NCI-H1694 (cell line): ENCODE data around the gene IZUMO2.
"Not testable (repeated sequence)": the region's sequence is repeated elsewhere in the genome, so short reads cannot be mapped to it uniquely, and the experiment has no call there.

ENCODE experiments used
- DNase-seq: peaks from one replicate; lab custom pipeline; 2025; lab: John Stamatoyannopoulos, UW

IZUMO2 gene

DNA sequence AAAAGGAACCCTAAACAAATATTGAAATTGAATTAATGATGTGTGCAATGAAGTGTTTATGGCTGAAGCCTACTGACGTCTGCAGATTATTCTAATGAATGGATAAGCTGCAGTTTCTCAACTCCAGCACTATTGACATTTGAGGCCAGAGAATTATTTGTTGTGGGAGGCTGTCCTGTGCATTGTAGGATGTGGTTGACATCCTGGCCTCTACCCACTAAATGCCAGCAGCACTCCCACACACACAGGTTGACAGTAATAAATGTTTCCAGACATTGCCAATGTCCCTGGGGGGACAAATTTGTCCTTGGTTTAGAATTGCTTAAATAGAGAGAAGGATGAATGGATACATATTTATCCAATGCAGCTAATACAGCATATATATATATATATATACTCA, 21.1 kb upstream of the IZUMO2 start:
- no peak for DNase-seq

DNA sequence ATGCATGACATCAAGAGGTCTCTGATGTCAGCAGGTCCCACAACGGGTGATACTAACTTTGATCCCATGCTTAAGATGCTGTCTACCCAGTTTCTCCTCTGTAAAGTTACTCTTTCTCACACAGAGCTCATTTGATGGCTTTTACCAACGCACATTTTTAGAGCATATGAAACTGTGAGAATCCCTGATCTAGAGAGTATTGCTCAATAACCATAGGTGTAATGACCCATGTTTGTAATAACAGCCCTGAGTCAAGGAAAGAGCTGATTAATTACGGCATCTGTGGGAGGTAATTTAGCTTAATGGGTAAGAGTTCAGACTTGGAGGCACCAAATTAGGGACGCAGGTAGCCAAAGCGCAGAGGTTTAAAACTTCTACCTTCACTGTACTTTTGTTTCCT, 18.0 kb upstream of the IZUMO2 start:
- no peak for DNase-seq

DNA sequence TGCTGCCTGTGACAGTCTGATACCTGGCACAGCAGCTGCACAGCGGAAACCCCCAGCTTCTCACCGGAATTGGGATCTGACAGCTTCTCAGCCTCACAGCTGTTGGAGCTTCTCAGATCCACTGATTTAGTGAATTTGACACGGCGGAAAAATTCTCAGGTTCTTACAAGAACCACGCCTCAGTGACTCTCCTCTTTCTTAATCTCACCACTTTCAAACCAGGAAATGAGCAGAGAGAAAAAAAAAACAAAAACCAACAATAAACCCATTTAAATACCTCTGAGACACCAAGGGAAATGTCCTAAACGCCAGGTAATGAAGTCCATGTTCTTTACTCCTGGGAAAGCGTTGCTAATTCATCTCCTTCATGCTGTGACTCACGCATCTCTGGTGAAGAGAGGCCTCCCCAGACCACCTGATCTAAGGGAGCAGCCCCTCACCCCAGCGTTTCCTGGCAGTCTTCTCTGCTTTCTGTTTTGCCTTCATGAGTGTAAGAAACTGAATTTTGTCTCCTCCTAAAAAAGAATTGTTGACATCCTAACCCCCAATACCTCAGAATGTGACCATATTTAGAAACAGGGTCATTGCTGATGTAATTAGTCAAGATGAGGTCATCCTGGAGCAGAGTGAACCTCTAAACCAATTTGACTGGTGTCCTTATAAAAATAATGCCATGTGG, 15.9 kb upstream of the IZUMO2 start:
- DNase-seq = no peak

DNA sequence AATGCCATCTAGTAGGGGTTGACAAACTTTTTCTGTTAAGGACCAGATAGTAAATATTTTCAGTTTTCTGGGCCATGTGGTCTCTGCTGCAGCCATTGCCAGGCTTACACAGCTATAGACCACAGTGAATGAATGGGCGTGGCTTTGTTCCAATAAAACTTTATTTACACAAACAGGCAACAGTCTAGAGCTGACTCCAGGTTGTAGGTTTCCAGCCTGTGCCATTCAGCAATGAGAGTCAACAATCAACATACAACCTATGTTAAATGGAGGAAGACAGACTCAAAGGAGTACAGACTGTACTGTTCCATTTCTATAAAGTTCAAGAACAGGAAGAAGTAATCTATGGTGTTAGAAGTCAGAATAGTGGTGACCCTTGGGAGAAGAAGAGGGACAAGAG, 15.2 kb upstream of the IZUMO2 start:
- no peak for DNase-seq

DNA sequence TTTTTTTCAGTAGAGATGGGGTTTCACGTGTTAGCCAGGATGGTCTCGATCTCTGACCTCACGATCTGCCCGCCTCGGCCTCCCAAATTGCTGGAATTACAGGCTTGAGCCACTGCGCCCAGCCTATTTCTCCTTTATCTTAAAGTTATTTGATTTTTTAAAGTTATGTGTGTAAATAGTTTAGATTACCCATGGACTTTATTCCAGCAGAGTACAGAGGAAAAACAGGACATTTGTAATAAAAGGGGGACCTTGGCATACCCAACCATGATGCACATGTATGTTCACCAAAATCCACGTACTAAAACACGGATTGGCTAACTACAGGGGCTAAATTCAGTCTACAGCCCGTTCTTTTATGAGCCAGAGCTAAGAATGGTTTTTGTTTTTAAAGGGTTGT, 13.7 kb upstream of the IZUMO2 start:
- no peak for DNase-seq

DNA sequence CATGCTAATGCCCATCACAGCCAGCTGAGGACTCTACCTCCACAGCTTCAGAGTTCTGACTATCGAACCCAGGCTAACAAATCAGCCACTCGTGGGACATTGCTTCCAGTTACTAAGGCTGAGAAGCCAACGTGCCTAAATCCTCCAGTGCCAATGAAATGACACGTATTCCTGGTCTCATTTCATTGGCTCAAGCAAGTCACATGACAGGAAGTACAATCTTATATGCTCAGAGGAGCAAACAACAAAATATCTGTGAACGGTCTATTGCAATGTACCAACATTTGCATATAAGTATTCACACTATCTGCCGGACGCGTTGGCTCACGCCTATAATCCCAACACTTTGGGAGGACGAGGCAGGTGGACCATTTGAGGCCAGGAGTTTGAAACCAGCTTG, 12.8 kb upstream of the IZUMO2 start:
- DNase-seq = no peak

DNA sequence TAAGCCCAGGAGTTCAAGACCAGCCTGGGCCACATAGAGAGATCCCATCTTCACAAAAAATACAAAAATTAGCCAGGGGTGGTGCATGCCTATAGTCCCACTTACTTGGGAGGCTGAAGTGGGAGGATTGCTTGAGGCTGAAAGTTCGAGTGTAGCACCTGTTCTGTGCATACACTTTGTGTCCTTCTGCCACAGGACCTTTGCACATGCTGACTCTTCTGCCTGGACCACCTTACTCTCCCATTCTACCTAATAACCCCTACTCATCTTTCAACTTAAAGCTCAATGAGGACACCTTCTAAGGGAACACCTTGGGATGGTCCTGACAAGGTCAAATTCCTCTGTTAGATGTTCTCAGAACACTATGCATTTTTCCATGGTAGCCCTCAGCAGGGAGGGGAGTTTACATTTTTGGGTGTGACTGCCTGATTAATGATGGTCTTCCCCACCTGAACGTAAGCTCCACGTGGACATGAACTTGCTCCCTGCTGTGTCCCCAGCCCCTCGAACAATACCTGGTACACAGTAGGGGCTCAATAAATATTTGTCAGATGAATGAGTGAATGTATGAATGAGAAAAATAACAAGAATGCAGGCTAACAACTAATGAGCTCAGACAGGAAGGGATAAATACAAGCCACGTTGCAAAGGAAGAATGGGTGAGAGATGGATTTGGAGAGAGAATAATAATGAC, 11.2 kb upstream of the IZUMO2 start:
- DNase-seq = no peak

DNA sequence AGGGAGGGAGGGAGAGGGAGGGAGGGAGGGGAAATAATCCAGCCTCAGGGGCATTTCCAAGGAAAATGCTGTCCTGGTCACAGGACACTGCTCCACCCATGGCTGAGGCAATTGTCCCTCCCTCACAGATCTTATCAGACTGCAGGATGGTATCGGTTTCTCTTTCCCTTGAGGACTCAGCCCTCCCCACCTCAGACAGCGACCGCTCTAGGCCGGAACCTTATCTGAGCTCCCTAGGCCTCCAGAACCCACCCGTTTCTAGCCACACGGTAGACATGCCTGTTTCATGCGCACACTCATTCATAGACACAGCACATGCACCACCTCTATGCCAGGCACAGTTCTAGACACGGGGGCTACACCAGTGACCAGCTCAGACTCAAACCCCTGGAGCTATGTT, 10.0 kb upstream of the IZUMO2 start:
- DNase-seq = no peak

DNA sequence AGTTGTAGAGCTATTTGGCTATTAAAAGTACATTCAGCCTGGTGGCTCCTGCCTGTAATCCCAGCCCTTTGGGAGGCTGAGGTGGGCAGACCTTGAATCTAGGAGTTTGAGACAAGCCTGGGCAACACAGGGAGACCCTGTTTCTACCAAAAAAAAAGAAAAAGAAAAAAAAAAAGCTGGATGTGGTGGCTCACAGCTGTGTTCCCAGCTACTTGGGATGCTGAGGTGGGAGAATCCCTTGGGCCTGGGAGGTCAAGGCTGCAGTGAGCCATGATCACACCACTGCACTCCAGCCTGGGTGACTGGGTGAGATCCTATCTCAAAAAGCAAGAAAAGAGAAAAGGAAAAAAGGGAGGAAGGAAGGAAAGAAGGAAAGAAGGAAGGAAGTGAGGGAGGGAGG, 9.6 kb upstream of the IZUMO2 start:
- no peak for DNase-seq

DNA sequence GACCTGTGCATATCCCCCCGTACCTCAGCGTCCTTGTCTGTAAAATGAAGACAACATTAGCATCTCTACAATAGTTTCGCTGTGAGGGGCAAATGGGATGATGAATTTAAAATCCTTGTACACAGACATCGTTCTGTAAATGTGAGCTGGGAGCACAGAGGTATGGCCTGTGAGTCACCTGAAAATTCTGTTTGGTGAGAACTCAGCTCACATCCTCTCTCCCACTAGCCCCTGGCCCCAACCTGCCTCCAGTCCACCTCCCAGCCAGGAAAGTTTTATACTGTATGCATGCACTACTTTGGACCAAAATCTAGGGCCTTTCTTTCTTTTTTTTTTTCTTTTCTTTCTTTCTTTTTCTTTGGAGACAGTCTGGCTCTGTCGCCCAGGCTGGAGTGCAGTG, 8.7 kb upstream of the IZUMO2 start:
- no peak for DNase-seq

DNA sequence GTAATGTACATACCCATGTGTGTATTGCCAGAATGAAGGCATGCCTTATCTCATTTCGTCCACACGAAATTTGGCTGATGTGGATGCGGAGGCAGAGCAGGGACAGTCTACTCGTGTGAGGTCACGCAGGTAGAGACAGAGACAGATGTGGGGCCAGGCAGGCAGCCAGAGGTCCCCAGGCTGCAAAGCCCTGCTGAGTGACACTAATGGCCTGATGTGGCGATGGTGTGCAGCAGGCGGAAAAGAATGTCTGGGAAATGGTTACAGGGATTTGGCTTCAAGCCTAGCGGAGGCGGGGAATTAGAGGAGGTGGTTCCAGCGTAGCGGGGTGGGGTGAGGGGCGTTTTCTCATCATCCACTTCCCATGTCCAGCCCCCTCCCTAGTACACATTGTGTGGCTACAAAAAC, 4.2 kb upstream of the IZUMO2 start:
- no peak for DNase-seq

DNA sequence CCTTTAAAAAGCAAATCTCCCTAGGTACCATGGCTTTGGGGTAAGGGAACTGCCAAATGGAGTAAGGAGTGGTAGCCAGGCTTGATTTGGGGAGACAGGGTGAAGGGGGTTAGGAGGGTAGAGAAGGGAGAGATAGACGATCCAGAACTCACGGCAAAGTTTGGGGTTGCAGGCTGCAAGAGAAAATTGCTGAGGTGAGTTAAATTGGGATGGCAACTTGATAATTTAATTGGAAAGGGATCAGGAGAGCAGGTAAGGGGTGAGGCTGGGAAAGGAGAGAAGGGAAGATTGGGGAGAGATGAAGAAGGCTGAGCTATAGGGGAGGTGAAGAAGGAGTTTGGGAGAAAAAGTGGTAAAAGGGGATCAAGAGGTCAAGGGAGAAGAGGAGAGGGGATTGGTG, 4.0 kb downstream of the IZUMO2 start:
- DNase-seq = no peak

DNA sequence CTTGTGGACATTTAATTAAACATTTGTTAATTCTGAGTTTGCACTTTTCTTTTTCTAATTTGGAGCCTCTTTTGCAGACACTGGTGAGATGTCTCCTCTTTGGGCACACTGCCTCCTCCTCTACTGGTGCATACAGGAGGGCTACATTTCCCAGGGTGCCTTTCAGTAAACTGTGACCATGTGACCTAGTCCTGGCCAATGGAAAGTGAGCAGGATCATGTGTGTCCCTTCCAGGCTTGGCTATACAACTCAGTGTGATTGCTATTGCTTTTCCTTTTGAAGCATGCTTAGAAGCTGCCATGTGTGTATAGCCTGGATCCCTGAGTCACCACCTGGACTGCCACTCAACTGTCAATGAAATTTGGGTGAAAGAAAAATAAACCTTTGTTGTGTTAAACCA, 4.5 kb downstream of the IZUMO2 start:
- no peak for DNase-seq

DNA sequence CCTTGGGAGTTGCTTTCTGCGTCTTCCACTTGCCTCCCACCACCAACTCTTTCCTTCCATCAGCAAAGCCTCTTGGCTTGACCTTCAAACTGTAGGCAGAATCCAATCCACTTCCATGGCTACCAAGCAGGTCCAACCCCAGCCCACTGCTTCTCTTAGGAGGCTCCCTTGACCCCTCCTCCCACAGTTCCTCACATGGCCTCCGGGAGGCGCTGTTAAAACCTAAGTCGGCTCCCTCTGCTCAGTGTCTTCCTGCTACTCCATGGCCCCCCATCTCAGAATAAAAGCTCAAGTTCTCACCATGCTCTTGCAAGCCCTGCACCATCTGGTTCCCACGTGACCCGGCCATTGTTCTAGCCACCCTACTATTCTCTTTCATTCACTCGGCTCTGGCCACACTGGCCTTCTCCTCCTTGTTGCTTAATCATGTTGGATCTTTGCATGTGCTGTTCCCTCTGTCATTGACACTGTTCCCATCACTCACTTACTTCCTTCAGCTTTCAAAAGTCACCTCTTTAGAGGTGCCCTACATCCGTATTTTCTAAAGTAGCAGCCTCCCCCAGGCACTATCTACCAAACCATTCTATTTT, 7.5 kb downstream of the IZUMO2 start:
- DNase-seq = no peak

DNA sequence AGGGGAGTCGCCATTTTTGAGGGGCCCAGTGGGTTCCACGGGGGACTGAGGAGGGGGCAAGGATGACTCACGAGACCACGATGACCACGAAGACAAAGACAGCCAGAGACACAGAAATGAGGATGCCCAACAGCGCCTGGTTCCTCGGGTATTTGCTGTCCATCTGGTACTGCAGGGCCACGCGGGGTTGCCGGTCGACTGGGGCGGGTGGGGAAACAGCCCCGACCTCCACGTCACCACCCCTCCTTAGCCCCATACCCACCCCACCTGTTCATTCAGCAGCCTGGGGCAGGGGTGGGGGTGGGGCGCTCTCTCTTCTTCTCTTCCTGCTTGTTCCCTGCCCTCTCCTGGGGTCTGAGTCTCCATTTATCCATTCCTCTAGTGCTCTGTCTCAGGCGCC, 8.6 kb downstream of the IZUMO2 start:
- no peak for DNase-seq

DNA sequence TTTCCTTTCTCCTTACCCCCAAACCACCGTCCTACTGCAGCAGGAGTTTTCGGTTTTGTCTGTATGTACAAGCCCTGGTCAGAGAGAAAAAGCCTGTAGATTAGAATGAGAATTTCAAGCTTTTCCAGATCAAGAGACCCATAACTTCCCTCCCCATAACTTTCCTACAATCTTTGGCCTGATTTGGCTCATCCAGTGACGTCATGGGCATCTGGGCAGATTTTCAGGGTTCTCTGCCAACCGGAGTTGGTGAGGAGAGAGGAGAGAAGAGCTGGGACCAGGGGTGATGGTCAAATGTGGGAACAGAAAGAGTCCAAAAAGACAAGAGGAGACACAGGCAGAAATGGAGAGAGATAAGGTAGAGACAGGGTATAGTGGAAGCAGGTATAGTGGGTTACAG, 10.5 kb downstream of the IZUMO2 start:
- no peak for DNase-seq

DNA sequence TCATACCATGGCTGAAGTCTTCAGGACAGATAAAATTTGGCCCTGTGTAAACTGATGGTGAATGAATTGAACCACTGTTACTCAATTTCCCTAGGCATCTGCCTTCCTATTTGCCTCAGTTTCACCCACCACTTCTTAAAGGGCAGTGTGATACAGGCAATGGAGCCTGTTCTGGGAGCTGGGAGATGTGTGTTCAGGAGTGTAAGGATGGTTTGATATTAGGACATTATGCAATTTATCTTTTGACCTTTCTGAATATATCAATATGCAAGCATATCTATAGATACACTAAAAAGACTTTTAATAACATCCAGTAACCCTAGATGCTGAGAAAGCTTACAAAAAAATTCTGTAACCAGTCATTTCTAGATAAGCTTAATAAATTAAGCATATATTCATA, 14.6 kb downstream of the IZUMO2 start:
- no peak for DNase-seq

DNA sequence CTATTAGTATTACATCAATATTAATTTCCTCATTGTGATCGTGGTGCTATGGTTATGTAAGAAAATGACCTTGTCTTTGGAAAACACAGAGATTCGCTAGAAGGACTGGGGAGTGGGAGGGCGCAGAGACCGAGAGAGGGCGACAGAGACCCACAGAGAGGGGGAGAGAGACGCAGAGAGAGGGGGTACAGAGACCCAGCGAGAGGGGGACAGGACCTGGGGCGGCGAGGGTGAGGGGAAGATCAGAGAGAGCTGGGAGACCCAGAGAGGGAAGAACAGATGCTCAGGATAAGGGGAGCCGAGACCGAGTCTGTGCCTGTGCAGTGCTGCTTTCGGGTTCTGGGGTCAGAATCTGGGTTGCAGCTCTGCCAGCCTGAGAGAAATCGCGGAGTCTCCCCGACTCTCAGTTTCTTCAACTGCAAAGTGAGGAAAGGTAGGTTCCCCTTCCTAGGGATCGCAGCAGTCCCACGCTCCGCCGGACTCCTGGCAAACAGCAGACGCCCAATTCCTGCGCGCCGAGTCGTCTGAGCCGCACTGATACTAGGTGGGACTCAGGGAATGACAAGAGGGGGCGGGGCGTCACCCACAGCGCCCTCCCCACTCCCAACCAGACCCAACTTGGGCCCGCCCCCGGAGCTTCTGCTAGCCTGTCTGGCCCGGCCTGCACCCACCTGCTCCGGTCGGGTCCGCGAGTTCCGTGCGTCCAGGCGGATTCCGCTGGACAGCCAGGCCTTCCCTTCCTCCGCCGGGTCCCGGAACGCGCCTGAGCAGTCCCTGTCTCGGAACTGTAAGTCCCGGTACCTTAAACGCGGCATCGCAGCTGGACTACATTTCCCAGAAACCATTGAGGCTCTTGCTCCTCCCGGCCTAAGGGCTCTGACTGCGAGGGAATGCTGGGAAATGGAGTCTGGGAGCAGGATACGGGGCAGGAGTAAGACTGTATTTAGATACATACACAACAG, 15.3 kb downstream of the IZUMO2 start:
- DNase-seq = peak; percentile 66

DNA sequence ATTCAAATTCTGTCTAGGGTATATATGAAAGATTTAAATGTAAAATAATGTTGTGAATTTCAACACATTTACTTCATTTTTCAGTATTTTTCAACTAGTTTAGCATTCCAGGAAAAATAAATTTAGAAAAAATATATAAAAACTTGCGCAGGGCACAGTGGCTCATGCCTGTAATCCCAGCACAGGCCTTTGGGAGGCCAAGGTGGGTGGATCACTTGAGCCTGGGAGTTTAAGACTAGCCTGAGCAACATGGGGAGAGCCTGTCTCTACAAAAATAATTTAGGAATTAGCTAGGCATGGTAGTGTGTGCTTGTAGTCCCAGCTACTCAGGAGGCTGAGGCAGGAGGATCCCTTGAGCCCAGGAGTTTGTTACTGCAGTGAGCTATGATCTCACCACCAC, 21.2 kb downstream of the IZUMO2 start:
- DNase-seq = not testable (repeated sequence)

DNA sequence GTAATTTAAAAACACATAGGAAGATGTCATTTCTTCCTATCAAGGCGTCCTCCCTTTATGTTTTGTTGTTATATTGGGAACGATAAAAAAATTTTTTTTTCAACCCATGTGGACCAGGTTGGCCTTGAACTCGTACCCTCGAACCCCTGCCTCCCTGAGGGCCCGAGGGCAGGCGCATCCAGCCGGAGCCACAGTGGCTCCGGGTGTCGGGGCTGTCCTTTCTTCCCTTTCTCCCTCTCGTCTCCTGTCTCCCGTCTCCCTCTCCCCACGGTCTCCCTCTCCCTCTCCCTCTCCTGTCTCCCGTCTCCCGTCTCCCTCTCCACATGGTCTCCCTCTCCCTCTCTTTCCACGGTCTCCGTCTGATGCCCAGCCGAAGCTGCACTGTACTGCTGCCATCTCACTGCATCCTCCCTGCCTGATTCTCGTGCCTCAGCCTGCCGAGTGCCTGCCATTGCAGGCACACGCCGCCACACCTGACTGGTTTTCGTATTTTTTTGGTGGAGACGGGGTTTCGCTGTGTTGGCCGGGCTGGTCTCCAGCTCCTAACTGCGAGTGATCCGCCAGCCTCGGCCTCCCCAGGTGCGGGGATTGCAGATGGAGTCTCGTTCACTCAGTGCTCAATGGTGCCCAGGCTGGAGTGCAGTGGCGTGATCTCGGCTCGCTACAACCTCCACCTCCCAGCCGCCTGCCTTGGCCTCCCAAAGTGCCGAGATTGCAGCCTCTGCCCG, 22.8 kb downstream of the IZUMO2 start:
- not testable (repeated sequence) for DNase-seq

DNA sequence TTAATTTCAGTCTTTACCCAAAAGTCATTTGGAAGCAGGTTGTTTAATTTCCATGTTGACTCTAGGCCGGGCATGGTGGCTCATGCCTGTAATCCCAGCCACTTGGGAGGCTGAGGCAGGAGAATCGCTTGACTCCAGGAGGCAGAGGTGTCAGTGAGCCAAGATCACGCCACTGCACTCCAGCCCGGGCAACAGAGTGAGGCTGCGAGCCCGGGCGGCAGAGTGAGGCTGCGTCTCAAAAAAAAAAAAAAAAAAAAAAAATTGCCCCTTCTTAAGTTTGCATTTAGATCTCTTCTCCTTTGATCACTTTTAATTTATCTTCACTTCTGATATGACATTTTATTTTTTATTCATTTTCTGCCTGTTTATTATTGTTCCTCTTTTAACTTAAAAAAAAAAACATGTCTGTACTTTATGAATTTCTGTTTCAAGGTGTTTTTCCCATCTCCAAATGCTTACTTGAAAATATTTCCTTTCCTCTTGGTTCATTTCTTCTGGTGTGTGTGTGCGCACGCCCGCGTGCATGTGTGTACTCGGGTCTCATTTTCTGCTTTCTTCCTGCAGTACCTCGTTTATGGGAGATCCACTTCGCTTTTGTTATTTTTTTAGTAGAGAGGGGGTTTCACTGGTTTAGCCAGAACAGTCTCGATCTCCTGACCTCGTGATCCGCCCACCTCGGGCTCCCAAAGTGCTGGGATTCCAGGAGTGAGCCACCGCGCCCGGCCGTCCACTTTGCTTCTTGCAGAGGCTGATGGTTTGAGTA, 26.3 kb downstream of the IZUMO2 start:
- not testable (repeated sequence) for DNase-seq
